OCI-LY1 (cell line): ENCODE measurements around the gene PCDHGA9.

Experiments used
- H2AFZ ChIP-seq: fragments of 200-600 bp; sonication (generic), shearing (Covaris generic); 2 replicates; pipeline ENCODE4 v1.6.0; 2014; ENCODE audit warnings: antibody characterized with exemption, mild to moderate bottlenecking, low read length
- H3F3A ChIP-seq: fragments of 200-600 bp; sonication (generic), shearing (Covaris generic); 2 replicates; pipeline ENCODE4 v1.6.0; 2014; ENCODE audit warnings: mild to moderate bottlenecking, antibody characterized with exemption, low read length, moderate library complexity; ENCODE audit not compliant: insufficient read depth
- H3K27ac ChIP-seq: fragments of 200-600 bp; sonication (generic); 2 replicates; pipeline ENCODE4 v1.5.1; 2014; ENCODE audit warnings: low read length, mixed run types, mild to moderate bottlenecking, low read depth; ENCODE audit not compliant: poor library complexity, severe bottlenecking
- H3K27me3 ChIP-seq: fragments of 200-600 bp; sonication (generic); 2 replicates; pipeline ENCODE4 v1.6.0; 2014; ENCODE audit warnings: antibody characterized with exemption, mild to moderate bottlenecking, low read length, moderate library complexity; ENCODE audit not compliant: insufficient read depth
- H3K36me3 ChIP-seq: fragments of 200-600 bp; sonication (generic); 2 replicates; pipeline ENCODE4 v1.6.1; 2014; ENCODE audit warnings: mild to moderate bottlenecking, antibody characterized with exemption, low read length, moderate library complexity, mixed read lengths; ENCODE audit not compliant: insufficient read depth
- H3K4me1 ChIP-seq: fragments of 200-600 bp; sonication (generic); 2 replicates; pipeline ENCODE4 v1.5.1; 2014; ENCODE audit warnings: mild to moderate bottlenecking, low read length, moderate library complexity; ENCODE audit not compliant: insufficient read depth, severe bottlenecking
- H3K4me2 ChIP-seq: fragments of 200-600 bp; sonication (generic), shearing (Covaris generic); 2 replicates; pipeline ENCODE4 v1.6.1; 2014; ENCODE audit warnings: low read length
- H3K4me3 ChIP-seq: fragments of 200-600 bp; sonication (generic); 2 replicates; pipeline ENCODE4 v1.5.1; 2014; ENCODE audit warnings: low read length, low read depth, mild to moderate bottlenecking, mixed read lengths; ENCODE audit not compliant: poor library complexity, severe bottlenecking
- H3K79me2 ChIP-seq: fragments of 200-600 bp; shearing (Covaris generic); 2 replicates; pipeline ENCODE4 v1.6.1; 2016; ENCODE audit warnings: mixed run types, low read length, mixed read lengths; ENCODE audit not compliant: insufficient read depth
- H3K9ac ChIP-seq: fragments of 200-600 bp; sonication (generic), shearing (Covaris generic); 2 replicates; pipeline ENCODE4 v1.6.1; 2014; ENCODE audit warnings: mild to moderate bottlenecking, low read length, mixed read lengths
- H3K9me2 ChIP-seq: fragments of 200-600 bp; sonication (generic), shearing (Covaris generic); 2 replicates; pipeline ENCODE4 v1.6.1; 2014; ENCODE audit warnings: low read depth, mild to moderate bottlenecking, low read length, mixed read lengths
- H3K9me3 ChIP-seq: fragments of 200-600 bp; shearing (Covaris generic); 2 replicates; pipeline ENCODE4 v1.6.1; 2014; ENCODE audit warnings: low read length, mixed read lengths
- H4K20me1 ChIP-seq: fragments of 200-600 bp; sonication (generic), shearing (Covaris generic); 2 replicates; pipeline ENCODE4 v1.6.0; 2016; ENCODE audit warnings: mild to moderate bottlenecking, low read length; ENCODE audit not compliant: insufficient read depth
- EZH2 ChIP-seq: fragments of 200-600 bp; sonication (generic), shearing (Covaris generic); IDR thresholded peaks from 2 replicates; pipeline ENCODE4 v1.8.0; 2017; ENCODE audit warnings: borderline replicate concordance, mixed run types, mild to moderate bottlenecking, antibody characterized with exemption, low read length, moderate library complexity, mixed read lengths
- TF ChIP-seq, protein P1 (sequence below): fragments of 200-600 bp; sonication (generic), shearing (Covaris generic); IDR thresholded peaks from 2 replicates; pipeline ENCODE4 v1.5.1; 2017; ENCODE audit warnings: mild to moderate bottlenecking, antibody characterized with exemption, low read length, moderate library complexity, mixed read lengths

PCDHGA9 gene

DNA sequence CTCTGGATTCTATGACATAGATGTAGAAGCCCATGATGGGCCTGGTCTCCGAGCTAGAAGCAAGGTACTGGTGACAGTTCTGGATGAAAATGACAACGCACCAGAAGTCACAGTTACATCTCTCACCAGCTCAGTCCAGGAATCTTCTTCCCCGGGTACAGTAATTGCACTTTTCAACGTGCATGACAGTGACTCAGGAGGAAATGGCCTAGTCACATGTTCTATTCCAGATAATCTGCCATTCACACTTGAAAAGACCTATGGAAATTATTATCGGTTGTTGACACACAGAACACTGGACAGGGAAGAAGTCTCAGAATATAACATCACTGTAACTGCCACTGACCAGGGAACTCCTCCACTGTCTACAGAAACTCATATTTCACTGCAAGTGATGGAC lies 46.4 kb upstream of the PCDHGA9 start:
- Histone ChIP-seq H3K27me3 (no peaks in the 10 kb centered on the region), H3K9ac (no peak overlapping the region), H3K36me3 (peaks cover 16% of the 10 kb centered on the region), H3K9me2 (no peaks in the 10 kb centered on the region), H3F3A (no peaks in the 10 kb centered on the region), H2AFZ (no peak overlapping the region), H3K4me1 (no peaks in the 10 kb centered on the region), H4K20me1 (no peaks in the 10 kb centered on the region), H3K79me2 (no peaks in the 10 kb centered on the region), H3K4me3 (no peak overlapping the region), H3K9me3 (peaks cover 43% of the 10 kb centered on the region), H3K4me2 (no peak overlapping the region), H3K27ac (no peak overlapping the region)
- TF ChIP-seq EZH2, result no peak
- TF ChIP-seq, protein P1, sequence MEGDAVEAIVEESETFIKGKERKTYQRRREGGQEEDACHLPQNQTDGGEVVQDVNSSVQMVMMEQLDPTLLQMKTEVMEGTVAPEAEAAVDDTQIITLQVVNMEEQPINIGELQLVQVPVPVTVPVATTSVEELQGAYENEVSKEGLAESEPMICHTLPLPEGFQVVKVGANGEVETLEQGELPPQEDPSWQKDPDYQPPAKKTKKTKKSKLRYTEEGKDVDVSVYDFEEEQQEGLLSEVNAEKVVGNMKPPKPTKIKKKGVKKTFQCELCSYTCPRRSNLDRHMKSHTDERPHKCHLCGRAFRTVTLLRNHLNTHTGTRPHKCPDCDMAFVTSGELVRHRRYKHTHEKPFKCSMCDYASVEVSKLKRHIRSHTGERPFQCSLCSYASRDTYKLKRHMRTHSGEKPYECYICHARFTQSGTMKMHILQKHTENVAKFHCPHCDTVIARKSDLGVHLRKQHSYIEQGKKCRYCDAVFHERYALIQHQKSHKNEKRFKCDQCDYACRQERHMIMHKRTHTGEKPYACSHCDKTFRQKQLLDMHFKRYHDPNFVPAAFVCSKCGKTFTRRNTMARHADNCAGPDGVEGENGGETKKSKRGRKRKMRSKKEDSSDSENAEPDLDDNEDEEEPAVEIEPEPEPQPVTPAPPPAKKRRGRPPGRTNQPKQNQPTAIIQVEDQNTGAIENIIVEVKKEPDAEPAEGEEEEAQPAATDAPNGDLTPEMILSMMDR, result no peak

DNA sequence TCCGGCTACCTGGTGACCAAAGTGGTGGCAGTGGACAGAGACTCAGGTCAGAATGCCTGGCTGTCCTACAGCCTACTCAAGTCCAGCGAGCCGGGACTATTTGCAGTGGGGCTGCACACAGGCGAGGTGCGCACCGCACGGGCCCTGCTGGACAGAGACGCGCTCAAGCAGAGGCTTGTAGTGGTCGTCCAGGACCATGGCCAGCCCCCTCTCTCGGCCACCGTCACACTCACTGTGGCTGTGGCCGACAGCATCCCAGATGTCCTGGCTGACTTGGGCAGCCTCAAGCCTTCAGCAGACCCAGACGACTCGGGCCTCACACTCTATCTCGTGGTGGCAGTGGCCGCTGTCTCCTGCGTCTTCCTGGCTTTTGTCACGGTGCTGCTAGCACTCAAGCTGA lies 45.6 kb upstream of the PCDHGA9 start:
- Histone ChIP-seq H3K9me2 (no peaks in the 10 kb centered on the region), H3K9me3 (peaks cover 42% of the 10 kb centered on the region), H3K79me2 (no peaks in the 10 kb centered on the region), H3K4me3 (no peak overlapping the region), H4K20me1 (no peaks in the 10 kb centered on the region), H3K4me2 (no peak overlapping the region), H3K9ac (no peak overlapping the region), H3K27me3 (no peaks in the 10 kb centered on the region), H3K4me1 (no peaks in the 10 kb centered on the region), H3F3A (no peaks in the 10 kb centered on the region), H3K27ac (no peak overlapping the region), H3K36me3 (peaks cover 13% of the 10 kb centered on the region; the same call in 1 of the 2 replicates), H2AFZ (no peak overlapping the region)
- TF ChIP-seq EZH2, result no peak
- TF ChIP-seq, protein P1, result no peak

- H3K9me3 ChIP-seq, result peaks cover 48% of the 10 kb centered on the region
- no peaks in the 10 kb centered on the region for H4K20me1 ChIP-seq
- H3K4me3 ChIP-seq, result no peak within 1 kb of the TSS
- H3K27ac ChIP-seq, result no peak within 1 kb of the TSS
- peaks cover 7% of the 10 kb centered on the region; the same call in 1 of the 2 replicates for H3K36me3 ChIP-seq
- H3K9me2 ChIP-seq, result no peaks in the 10 kb centered on the region
- H3F3A ChIP-seq, result no peaks in the 10 kb centered on the region
- TF ChIP-seq, protein P1, result no peak
- TF ChIP-seq EZH2, result no peak
- no peak within 1 kb of the TSS for H2AFZ ChIP-seq
- H3K4me1 ChIP-seq, result no peaks in the 10 kb centered on the region
- H3K27me3 ChIP-seq, result no peaks in the 10 kb centered on the region
- H3K9ac ChIP-seq, result no peak within 1 kb of the TSS
- H3K79me2 ChIP-seq, result no peaks in the 10 kb centered on the region
- H3K4me2 ChIP-seq, result no peak within 1 kb of the TSS
Observed at GRCh38 chr5:141359790-141360426, 42.7 kb upstream of the PCDHGA9 start, which contains the start of gene PCDHGB2. TSS of gene PCDHGB2 (plus strand) at chr5:141359994. CDS start at chr5:141360136, 142 bp downstream.
